HepG2 (cell line): ENCODE data around the gene BCAT1. TPM values are rescaled to one million over a fixed set of nuclear protein-coding genes. Genes with fewer than 3 reads are reported as not detected.

Experiments used
- ATAC-seq: fragments of 200-7000 bp; cut with Tn5 transposase; 3 replicates; pipeline ENCODE4 v1.9.1; 2020; ENCODE audit warnings: mild to moderate bottlenecking, moderate library complexity
- BruUV-seq: library from RNA; stranded (reverse); fragments of 400-500 nt; replicated peaks from 2 replicates; lab custom pipeline; 2021; lab: Mats Ljungman, UMichigan
- CTCF ChIA-PET: fragments of 300-600 bp; formaldehyde crosslinking; extraction: SDS; loops from one replicate; lab custom pipeline; 2021; ENCODE audit warnings: low total read pairs, inconsistent platforms, low intra/inter-chr PET ratio; lab: Yijun Ruan, JAX
- POLR2A ChIA-PET: fragments of 350-600 bp; sonication (Branson Sonifier 250); formaldehyde crosslinking; loops from one replicate; lab custom pipeline; 2020; ENCODE audit warnings: antibody characterized with exemption, inconsistent platforms; lab: Yijun Ruan, JAX
- DNase-seq: peaks from one replicate; pipeline ENCODE4 v3.0.0-alpha.2; 2015; ENCODE audit warnings: low spot score
- FAIRE-seq: peaks from 3 replicates; lab custom pipeline; 2011; peaks lifted over from hg19 to GRCh38; lab: Jason Lieb, UNC
- H2AFZ ChIP-seq: one replicate; pipeline ENCODE4 v1.6.1; 2011; ENCODE audit warnings: low read length, inconsistent platforms
- H3K27ac ChIP-seq: fragments of 300-600 bp; 3 replicates; pipeline ENCODE4 v1.8.0; 2011; ENCODE audit warnings: mixed run types, mild to moderate bottlenecking, mixed read lengths, low read length, inconsistent platforms; ENCODE audit not compliant: insufficient read depth; ENCODE audit errors: extremely low read length
- H3K27me3 ChIP-seq, 2 experiments: fragments of 200-600 bp in 1 of 2; 2 replicates in 1 of 2; 3 replicates in 1 of 2; pipeline versions ENCODE4 v1.6.0 to v1.8.0; 2011; ENCODE audit warnings: low read length in 2 of 2, mild to moderate bottlenecking in 2 of 2, moderate library complexity in 2 of 2, inconsistent platforms in 1 of 2; ENCODE audit not compliant: insufficient read depth in 2 of 2, control insufficient read depth in 1 of 2
- H3K36me3 ChIP-seq, 2 experiments: fragments of 200-600 bp in 1 of 2; replicated peaks in 1 of 2; 2 replicates in 1 of 2; 3 replicates in 1 of 2; pipeline versions ENCODE4 v1.5.1 to v1.8.0; 2011; ENCODE audit warnings: low read length in 2 of 2, inconsistent platforms in 1 of 2; ENCODE audit not compliant: insufficient read depth in 2 of 2, control insufficient read depth in 1 of 2
- H3K4me1 ChIP-seq: 2 replicates; pipeline ENCODE4 v1.5.1; 2012; ENCODE audit warnings: low read length, inconsistent platforms; ENCODE audit not compliant: insufficient read depth
- H3K4me2 ChIP-seq: 2 replicates; pipeline ENCODE4 v1.6.0; 2011; ENCODE audit warnings: low read depth, low read length, inconsistent platforms
- H3K4me3 ChIP-seq, 3 experiments: fragments of 200-600 bp in 1 of 3; sonication (generic), shearing (Covaris generic) in 1 of 3; replicated peaks in 1 of 3; 2 replicates each; pipeline ENCODE4 v1.5.1; 2011 to 2016; ENCODE audit warnings: low read length in 3 of 3, inconsistent platforms in 2 of 3, low read depth in 2 of 3, mild to moderate bottlenecking in 2 of 3, control low read depth in 1 of 3, mixed read lengths in 1 of 3; ENCODE audit not compliant: insufficient read depth in 1 of 3
- H3K79me2 ChIP-seq: one replicate; pipeline ENCODE4 v1.6.1; 2011; ENCODE audit warnings: low read length, inconsistent platforms; ENCODE audit not compliant: insufficient read depth
- H3K9ac ChIP-seq: 2 replicates; pipeline ENCODE4 v1.6.0; 2011; ENCODE audit warnings: mild to moderate bottlenecking, low read depth, low read length, inconsistent platforms; ENCODE audit not compliant: insufficient read depth
- H3K9me3 ChIP-seq: 2 replicates; pipeline ENCODE4 v1.5.1; 2012; ENCODE audit warnings: mild to moderate bottlenecking, low read length
- H4K20me1 ChIP-seq: 2 replicates; pipeline ENCODE4 v1.6.0; 2011; ENCODE audit warnings: inconsistent platforms, mild to moderate bottlenecking, low read length, moderate library complexity; ENCODE audit not compliant: insufficient read depth
- CTCF ChIP-seq: sonication (generic); formaldehyde crosslinking; IDR thresholded peaks from 2 replicates; pipeline ENCODE4 v1.5.0; 2020; ENCODE audit warnings: mild to moderate bottlenecking, missing genetic modification reagents, moderate library complexity
- FOSL1 ChIP-seq: sonication (generic); formaldehyde crosslinking; IDR thresholded peaks from 2 replicates; pipeline ENCODE4 v1.9.0; 2021; ENCODE audit warnings: missing genetic modification reagents, borderline replicate concordance
- GLI4 ChIP-seq: sonication (generic); formaldehyde crosslinking; IDR thresholded peaks from 2 replicates; pipeline ENCODE4 v1.5.1; 2020; ENCODE audit warnings: missing genetic modification reagents, mild to moderate bottlenecking, moderate library complexity, borderline replicate concordance
- HNF1B ChIP-seq: sonication (generic); formaldehyde crosslinking; IDR thresholded peaks from 2 replicates; pipeline ENCODE4 v1.5.1; 2020; ENCODE audit warnings: mild to moderate bottlenecking, moderate library complexity, missing genetic modification reagents
- ISX ChIP-seq: sonication (generic); formaldehyde crosslinking; conservative IDR thresholded peaks from 2 replicates; pipeline ENCODE4 v1.5.0; 2020; ENCODE audit warnings: missing genetic modification reagents
- STAG1 ChIP-seq: sonication (generic); formaldehyde crosslinking; IDR thresholded peaks from 2 replicates; pipeline ENCODE4 v1.4.0; 2020; ENCODE audit warnings: missing genetic modification reagents
- ZKSCAN8 ChIP-seq: IDR thresholded peaks from 2 replicates; pipeline ENCODE4 v1.6.1; 2016; ENCODE audit warnings: borderline replicate concordance, missing genetic modification reagents, missing compliant biosample characterization
- ZNF251 ChIP-seq: sonication (generic); formaldehyde crosslinking; IDR thresholded peaks from 2 replicates; pipeline ENCODE4 v1.9.0; 2021; ENCODE audit warnings: mild to moderate bottlenecking, missing genetic modification reagents
- ZNF878 ChIP-seq: sonication (generic); formaldehyde crosslinking; IDR thresholded peaks from 2 replicates; pipeline ENCODE4 v1.8.1; 2023; ENCODE audit warnings: mild to moderate bottlenecking, missing genetic modification reagents, moderate library complexity
- WGBS: methylation state at CpG from one replicate; pipeline ENCODE4 v1.1.6; 2017; ENCODE audit warnings: low lambda C conversion rate; 5-methylcytosine and 5-hydroxymethylcytosine counted together
- in situ Hi-C: cut with HindIII; loops from 2 replicates; pipeline ENCODE4 v1.10.0; 2017; ENCODE audit warnings: low pct_unique_long_range_greater_than_20kb; ENCODE audit not compliant: extremely low pct_ligation_motif_present
- intact Hi-C: fragments of 100-400 bp; cut with micrococcal nuclease; formaldehyde crosslinking; loops from one replicate; pipeline ENCODE4 v1.10.0; 2022; ENCODE audit not compliant: unreplicated experiment
- polyA plus RNA-seq, 8 experiments: library from polyadenylated mRNA; depleted of rRNA in 3 of 8; stranded (reverse) in 7 of 8; unstranded in 1 of 8; fragments of >200 nt; fragmentation: Illumina TruSeq in 4 of 8; extraction: Trizol in 4 of 8; gene quantifications; 2 replicates each; pipeline versions ENCODE4 v1.2.1 to v1.2.3, GENCODE V29; 2011 to 2016; ENCODE audit warnings: low read depth in 4 of 8, missing spikeins in 1 of 8, mixed read lengths in 1 of 8; ENCODE audit not compliant: insufficient read depth in 1 of 8
- total RNA-seq, 5 experiments: library from RNA; depleted of rRNA; stranded (reverse); fragments of >200 nt; fragmentation: Illumina TruSeq; extraction: Trizol; gene quantifications; 2 replicates each; pipeline ENCODE4 v1.2.3, GENCODE V29; 2016; ENCODE audit warnings: low read depth in 1 of 5
- TF ChIP-seq, protein P1 (sequence below): IDR thresholded peaks from 2 replicates; pipeline ENCODE4 v1.6.1; 2012; ENCODE audit warnings: low read depth, low read length, improper control_type of control experiment

Gene BCAT1
- total and polyA plus RNA-seq, 2 of the 13 experiments (the other 11 are each of a cell fraction or from before 2014, with no cell fraction given): 8.0 to 75.5 TPM

- H4K20me1 ChIP-seq: no peaks in the 10 kb centered on the region
- DNase-seq: no peak
- H3K4me3 ChIP-seq: no peak overlapping the region
- TF ChIP-seq ZKSCAN8 (no peak), HNF1B (CRISPR knock-in tag) (no peak), ISX (CRISPR knock-in tag) (no peak)
- TF ChIP-seq, all 625 proteins: peak for 0
- 11% methylated on average over 3 of the region's 3 CpGs for WGBS
- FAIRE-seq: no peak
- intact Hi-C loops: no loop called here
- no peak overlapping the region for H2AFZ ChIP-seq
- in situ Hi-C loops: loop anchor here (10.0 to 25.0 kb wide), 2 partner anchors 1584 to 1927 kb away; no protein-coding TSS in a partner anchor
- H3K36me3 ChIP-seq: no peaks in the 10 kb centered on the region
- CTCF ChIA-PET: no interaction called here
- no peaks in the 10 kb centered on the region for H3K27me3 ChIP-seq
- H3K9ac ChIP-seq: no peak overlapping the region
- no peak overlapping the region for H3K27ac ChIP-seq
- POLR2A ChIA-PET: no interaction called here
- H3K4me1 ChIP-seq: no peaks in the 10 kb centered on the region
- ATAC-seq: no peak
- H3K4me2 ChIP-seq: no peak overlapping the region
- no peaks in the 10 kb centered on the region for H3K9me3 ChIP-seq
- BruUV-seq: no TSS peak
- no peaks in the 10 kb centered on the region for H3K79me2 ChIP-seq
These were observed 160.0 kb downstream of the BCAT1 start for GRCh38 chr12:24788886-24789285.

DNA sequence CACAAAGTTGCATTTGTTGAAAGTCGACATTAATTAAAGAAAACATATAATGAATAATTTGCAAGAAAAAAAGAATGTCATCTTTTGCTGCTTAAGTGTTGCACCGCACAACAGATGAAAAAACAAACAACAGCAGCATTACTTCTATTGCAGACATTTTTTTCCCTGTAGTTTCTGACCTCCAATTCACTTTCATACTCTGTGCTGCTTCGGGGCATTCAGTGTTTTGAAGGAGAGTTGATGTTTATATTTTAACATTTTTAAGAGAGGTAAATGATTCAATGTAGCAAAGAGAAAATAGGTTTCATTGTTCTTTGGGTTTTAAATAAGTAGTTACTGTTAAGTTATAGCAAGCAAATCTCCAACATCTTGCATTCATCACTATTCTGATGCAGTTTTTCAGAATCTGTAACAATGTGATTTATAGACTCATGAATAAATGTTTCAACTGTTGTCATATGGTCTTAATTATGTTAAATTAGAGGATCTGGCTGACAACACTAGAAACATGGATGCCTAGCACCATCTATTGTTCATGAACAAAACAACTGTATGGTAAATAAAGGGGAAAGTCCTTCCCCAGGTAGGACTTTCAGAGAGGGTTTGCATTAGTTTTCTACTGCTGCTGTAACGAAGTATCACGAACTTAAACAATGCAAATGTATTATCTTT lies 168.1 kb downstream of the BCAT1 start:
- H3K4me3 ChIP-seq: no peak overlapping the region
- no peak overlapping the region for H2AFZ ChIP-seq
- no peak overlapping the region for H3K4me2 ChIP-seq
- FAIRE-seq (no peak), ATAC-seq (no peak), DNase-seq (no peak)
- POLR2A ChIA-PET: no interaction called here
- H3K9me3 ChIP-seq: no peaks in the 10 kb centered on the region
- H3K27me3 ChIP-seq: no peaks in the 10 kb centered on the region
- intact Hi-C loops: no loop called here
- no peaks in the 10 kb centered on the region for H4K20me1 ChIP-seq
- no TSS peak for BruUV-seq
- no peak overlapping the region for H3K9ac ChIP-seq
- H3K79me2 ChIP-seq: no peaks in the 10 kb centered on the region
- no peak overlapping the region for H3K27ac ChIP-seq
- H3K4me1 ChIP-seq: peaks cover 10% of the 10 kb centered on the region
- no peak for TF ChIP-seq ZNF878 (CRISPR knock-in tag)
- TF ChIP-seq CTCF (CRISPR knock-in tag): peak; percentile 50
- no peak for TF ChIP-seq ZNF251 (CRISPR knock-in tag)
- TF ChIP-seq GLI4 (CRISPR knock-in tag): no peak
- TF ChIP-seq FOSL1: no peak
- TF ChIP-seq, protein P1, sequence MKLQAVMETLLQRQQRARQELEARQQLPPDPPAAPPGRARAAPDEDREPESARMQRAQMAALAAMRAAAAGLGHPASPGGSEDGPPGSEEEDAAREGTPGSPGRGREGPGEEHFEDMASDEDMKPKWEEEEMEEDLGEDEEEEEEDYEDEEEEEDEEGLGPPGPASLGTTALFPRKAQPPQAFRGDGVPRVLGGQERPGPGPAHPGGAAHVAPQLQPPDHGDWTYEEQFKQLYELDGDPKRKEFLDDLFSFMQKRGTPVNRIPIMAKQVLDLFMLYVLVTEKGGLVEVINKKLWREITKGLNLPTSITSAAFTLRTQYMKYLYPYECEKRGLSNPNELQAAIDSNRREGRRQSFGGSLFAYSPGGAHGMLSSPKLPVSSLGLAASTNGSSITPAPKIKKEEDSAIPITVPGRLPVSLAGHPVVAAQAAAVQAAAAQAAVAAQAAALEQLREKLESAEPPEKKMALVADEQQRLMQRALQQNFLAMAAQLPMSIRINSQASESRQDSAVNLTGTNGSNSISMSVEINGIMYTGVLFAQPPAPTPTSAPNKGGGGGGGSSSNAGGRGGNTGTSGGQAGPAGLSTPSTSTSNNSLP: no peak
- TF ChIP-seq STAG1 (CRISPR knock-in tag): peak; percentile 69
- in situ Hi-C loops: loop anchor here (10.0 to 25.0 kb wide), 2 partner anchors 1576 to 1919 kb away; no protein-coding TSS in a partner anchor
- no peaks in the 10 kb centered on the region for H3K36me3 ChIP-seq
- WGBS: 17% methylated on average over 5 of the region's 5 CpGs
- CTCF ChIA-PET: interaction anchor here (1.2 kb wide), 1 partner anchor 1576 kb away, joined by 5 read pairs; no protein-coding TSS in a partner anchor
